ENCODE measurements around the gene KCNC1. TPM values are rescaled to one million over a fixed set of nuclear protein-coding genes. Genes with fewer than 3 reads are reported as not detected.

Gene KCNC1
- total and polyA plus RNA-seq, 2 experiments from 2014 or later = 0.11 TPM; not detected in 1

DNA sequence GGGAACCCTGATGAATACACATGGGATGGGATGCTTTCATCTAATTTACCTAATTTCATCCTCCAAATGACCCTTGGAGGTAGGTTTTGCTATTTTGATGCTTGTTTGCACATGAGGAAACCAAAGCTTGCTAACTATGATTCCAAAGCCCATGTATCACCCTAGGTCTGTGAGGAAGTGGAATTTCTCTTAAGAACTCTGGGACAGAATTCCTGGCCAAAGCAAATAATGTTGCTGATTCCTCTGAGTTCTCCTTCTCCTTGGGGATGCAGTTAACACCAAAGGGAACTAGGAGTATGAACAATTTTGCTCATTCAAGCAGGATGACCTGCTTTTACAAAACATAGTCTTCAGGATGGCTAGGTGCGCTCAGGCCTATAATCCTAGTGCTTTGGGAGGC is 80.0 kb downstream of the KCNC1 start:
- Mint-ChIP-seq H3K27me3 (ENCODE audit: insufficient read depth, low read depth, poor library complexity) (peaks cover 5% of the 10 kb centered on the region), H3K9me3 (no peaks in the 10 kb centered on the region; the same call in 2 of the 3 replicates), H3K4me1 (no peaks in the 10 kb centered on the region; the same call in 2 of the 3 replicates), H3K27ac (no peak overlapping the region), H3K36me3 (ENCODE audit: low read depth) (no peaks in the 10 kb centered on the region), H3K4me3 (no peak overlapping the region)
- Histone ChIP-seq H3K4me1 (ENCODE audit: insufficient read depth) (no peaks in the 10 kb centered on the region), H3F3A (replicated peaks; ENCODE audit: low read depth) (no peaks in the 10 kb centered on the region), H2AFZ (no peak overlapping the region), H3K79me2 (replicated peaks; ENCODE audit: insufficient read depth) (no peaks in the 10 kb centered on the region), H3K4me3 (no peak overlapping the region), H3K27me3 (ENCODE audit: insufficient read depth) (no peaks in the 10 kb centered on the region), H3K9me2 (ENCODE audit: insufficient read depth) (no peaks in the 10 kb centered on the region), H4K20me1 (replicated peaks; ENCODE audit: insufficient read depth) (no peaks in the 10 kb centered on the region), H3K27ac (ENCODE audit: low read depth) (no peak overlapping the region), H3K36me3 (ENCODE audit: insufficient read depth) (no peaks in the 10 kb centered on the region), H3K4me2 (no peak overlapping the region)
- DNase-seq (ENCODE audit: low spot score) = no peak
- TF ChIP-seq STAT1 (IDR thresholded peaks at IDR 0.05; ENCODE audit: unreplicated experiment) (no peak), ZNF114 (CRISPR knock-in tag; IDR thresholded peaks at IDR 0.05) (no peak), EZH2phosphoT487 (IDR thresholded peaks at IDR 0.05; ENCODE audit: unreplicated experiment) (no peak), NANOG (IDR thresholded peaks at IDR 0.05; ENCODE audit: borderline replicate concordance) (no peak), EZH2 (IDR thresholded peaks at IDR 0.05; ENCODE audit: low read depth, unreplicated experiment) (no peak), CREB1 (CRISPR knock-in tag; IDR thresholded peaks at IDR 0.05; ENCODE audit: low read depth) (no peak), JUNB (IDR thresholded peaks at IDR 0.05; ENCODE audit: unreplicated experiment) (no peak), ZNF331 (CRISPR knock-in tag; IDR thresholded peaks at IDR 0.05; ENCODE audit: low read depth) (no peak), POLR2AphosphoS5 (IDR thresholded peaks at IDR 0.05; ENCODE audit: low read depth) (no peak)
- TF ChIP-seq, protein P1, sequence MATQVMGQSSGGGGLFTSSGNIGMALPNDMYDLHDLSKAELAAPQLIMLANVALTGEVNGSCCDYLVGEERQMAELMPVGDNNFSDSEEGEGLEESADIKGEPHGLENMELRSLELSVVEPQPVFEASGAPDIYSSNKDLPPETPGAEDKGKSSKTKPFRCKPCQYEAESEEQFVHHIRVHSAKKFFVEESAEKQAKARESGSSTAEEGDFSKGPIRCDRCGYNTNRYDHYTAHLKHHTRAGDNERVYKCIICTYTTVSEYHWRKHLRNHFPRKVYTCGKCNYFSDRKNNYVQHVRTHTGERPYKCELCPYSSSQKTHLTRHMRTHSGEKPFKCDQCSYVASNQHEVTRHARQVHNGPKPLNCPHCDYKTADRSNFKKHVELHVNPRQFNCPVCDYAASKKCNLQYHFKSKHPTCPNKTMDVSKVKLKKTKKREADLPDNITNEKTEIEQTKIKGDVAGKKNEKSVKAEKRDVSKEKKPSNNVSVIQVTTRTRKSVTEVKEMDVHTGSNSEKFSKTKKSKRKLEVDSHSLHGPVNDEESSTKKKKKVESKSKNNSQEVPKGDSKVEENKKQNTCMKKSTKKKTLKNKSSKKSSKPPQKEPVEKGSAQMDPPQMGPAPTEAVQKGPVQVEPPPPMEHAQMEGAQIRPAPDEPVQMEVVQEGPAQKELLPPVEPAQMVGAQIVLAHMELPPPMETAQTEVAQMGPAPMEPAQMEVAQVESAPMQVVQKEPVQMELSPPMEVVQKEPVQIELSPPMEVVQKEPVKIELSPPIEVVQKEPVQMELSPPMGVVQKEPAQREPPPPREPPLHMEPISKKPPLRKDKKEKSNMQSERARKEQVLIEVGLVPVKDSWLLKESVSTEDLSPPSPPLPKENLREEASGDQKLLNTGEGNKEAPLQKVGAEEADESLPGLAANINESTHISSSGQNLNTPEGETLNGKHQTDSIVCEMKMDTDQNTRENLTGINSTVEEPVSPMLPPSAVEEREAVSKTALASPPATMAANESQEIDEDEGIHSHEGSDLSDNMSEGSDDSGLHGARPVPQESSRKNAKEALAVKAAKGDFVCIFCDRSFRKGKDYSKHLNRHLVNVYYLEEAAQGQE (IDR thresholded peaks at IDR 0.05; ENCODE audit: unreplicated experiment) = no peak
- TF ChIP-seq, protein P2, sequence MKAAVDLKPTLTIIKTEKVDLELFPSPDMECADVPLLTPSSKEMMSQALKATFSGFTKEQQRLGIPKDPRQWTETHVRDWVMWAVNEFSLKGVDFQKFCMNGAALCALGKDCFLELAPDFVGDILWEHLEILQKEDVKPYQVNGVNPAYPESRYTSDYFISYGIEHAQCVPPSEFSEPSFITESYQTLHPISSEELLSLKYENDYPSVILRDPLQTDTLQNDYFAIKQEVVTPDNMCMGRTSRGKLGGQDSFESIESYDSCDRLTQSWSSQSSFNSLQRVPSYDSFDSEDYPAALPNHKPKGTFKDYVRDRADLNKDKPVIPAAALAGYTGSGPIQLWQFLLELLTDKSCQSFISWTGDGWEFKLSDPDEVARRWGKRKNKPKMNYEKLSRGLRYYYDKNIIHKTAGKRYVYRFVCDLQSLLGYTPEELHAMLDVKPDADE (IDR thresholded peaks at IDR 0.05) = no peak
- TF ChIP-seq, protein P3, sequence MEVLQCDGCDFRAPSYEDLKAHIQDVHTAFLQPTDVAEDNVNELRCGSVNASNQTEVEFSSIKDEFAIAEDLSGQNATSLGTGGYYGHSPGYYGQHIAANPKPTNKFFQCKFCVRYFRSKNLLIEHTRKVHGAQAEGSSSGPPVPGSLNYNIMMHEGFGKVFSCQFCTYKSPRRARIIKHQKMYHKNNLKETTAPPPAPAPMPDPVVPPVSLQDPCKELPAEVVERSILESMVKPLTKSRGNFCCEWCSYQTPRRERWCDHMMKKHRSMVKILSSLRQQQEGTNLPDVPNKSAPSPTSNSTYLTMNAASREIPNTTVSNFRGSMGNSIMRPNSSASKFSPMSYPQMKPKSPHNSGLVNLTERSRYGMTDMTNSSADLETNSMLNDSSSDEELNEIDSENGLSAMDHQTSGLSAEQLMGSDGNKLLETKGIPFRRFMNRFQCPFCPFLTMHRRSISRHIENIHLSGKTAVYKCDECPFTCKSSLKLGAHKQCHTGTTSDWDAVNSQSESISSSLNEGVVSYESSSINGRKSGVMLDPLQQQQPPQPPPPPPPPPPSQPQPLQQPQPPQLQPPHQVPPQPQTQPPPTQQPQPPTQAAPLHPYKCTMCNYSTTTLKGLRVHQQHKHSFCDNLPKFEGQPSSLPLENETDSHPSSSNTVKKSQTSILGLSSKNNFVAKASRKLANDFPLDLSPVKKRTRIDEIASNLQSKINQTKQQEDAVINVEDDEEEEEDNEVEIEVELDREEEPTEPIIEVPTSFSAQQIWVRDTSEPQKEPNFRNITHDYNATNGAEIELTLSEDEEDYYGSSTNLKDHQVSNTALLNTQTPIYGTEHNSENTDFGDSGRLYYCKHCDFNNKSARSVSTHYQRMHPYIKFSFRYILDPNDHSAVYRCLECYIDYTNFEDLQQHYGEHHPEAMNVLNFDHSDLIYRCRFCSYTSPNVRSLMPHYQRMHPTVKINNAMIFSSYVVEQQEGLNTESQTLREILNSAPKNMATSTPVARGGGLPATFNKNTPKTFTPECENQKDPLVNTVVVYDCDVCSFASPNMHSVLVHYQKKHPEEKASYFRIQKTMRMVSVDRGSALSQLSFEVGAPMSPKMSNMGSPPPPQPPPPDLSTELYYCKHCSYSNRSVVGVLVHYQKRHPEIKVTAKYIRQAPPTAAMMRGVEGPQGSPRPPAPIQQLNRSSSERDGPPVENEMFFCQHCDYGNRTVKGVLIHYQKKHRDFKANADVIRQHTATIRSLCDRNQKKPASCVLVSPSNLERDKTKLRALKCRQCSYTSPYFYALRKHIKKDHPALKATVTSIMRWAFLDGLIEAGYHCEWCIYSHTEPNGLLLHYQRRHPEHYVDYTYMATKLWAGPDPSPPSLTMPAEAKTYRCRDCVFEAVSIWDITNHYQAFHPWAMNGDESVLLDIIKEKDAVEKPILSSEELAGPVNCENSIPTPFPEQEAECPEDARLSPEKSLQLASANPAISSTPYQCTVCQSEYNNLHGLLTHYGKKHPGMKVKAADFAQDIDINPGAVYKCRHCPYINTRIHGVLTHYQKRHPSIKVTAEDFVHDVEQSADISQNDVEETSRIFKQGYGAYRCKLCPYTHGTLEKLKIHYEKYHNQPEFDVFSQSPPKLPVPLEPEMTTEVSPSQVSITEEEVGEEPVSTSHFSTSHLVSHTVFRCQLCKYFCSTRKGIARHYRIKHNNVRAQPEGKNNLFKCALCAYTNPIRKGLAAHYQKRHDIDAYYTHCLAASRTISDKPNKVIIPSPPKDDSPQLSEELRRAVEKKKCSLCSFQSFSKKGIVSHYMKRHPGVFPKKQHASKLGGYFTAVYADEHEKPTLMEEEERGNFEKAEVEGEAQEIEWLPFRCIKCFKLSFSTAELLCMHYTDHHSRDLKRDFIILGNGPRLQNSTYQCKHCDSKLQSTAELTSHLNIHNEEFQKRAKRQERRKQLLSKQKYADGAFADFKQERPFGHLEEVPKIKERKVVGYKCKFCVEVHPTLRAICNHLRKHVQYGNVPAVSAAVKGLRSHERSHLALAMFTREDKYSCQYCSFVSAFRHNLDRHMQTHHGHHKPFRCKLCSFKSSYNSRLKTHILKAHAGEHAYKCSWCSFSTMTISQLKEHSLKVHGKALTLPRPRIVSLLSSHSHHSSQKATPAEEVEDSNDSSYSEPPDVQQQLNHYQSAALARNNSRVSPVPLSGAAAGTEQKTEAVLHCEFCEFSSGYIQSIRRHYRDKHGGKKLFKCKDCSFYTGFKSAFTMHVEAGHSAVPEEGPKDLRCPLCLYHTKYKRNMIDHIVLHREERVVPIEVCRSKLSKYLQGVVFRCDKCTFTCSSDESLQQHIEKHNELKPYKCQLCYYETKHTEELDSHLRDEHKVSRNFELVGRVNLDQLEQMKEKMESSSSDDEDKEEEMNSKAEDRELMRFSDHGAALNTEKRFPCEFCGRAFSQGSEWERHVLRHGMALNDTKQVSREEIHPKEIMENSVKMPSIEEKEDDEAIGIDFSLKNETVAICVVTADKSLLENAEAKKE (CRISPR knock-in tag; IDR thresholded peaks at IDR 0.05) = no peak
- TF ChIP-seq, protein P4, sequence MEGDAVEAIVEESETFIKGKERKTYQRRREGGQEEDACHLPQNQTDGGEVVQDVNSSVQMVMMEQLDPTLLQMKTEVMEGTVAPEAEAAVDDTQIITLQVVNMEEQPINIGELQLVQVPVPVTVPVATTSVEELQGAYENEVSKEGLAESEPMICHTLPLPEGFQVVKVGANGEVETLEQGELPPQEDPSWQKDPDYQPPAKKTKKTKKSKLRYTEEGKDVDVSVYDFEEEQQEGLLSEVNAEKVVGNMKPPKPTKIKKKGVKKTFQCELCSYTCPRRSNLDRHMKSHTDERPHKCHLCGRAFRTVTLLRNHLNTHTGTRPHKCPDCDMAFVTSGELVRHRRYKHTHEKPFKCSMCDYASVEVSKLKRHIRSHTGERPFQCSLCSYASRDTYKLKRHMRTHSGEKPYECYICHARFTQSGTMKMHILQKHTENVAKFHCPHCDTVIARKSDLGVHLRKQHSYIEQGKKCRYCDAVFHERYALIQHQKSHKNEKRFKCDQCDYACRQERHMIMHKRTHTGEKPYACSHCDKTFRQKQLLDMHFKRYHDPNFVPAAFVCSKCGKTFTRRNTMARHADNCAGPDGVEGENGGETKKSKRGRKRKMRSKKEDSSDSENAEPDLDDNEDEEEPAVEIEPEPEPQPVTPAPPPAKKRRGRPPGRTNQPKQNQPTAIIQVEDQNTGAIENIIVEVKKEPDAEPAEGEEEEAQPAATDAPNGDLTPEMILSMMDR (conservative IDR thresholded peaks at IDR 0.05; ENCODE audit: low read depth in 2 of 2) = no peak
- ATAC-seq = no peak

Data from GM23338 (cell line).